SW480 (cell line): ENCODE measurements around the gene GSTO1.

ENCODE experiments used
- DNase-seq: peaks from one replicate; pipeline ENCODE4 v3.0.0-alpha.2; 2016; ENCODE audit warnings: low spot score

GSTO1 gene

GRCh38 chr10:104250371-104250770 is 4.3 kb upstream of the GSTO1 start:
- no peak for DNase-seq

DNA sequence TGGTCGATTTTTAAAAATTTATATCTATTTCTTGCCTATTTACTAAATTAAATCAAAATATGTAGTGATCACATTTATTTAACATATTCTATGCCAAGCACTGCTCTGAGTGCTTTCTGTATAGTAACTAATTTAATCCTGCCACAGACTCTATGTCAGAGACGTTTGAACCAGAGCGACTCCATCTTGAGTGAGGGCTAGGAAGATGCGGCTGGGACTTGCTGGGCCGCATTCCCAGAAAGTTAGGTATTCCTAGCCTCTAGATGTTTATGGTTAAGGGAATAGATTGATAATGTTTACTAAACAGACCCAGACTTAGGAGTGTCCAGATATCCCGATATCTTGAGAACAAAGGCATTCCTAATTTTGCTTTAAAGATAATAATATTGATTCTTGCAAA is 3.2 kb upstream of the GSTO1 start:
- no peak for DNase-seq

- no peak for DNase-seq
These were observed 2.3 kb upstream of the GSTO1 start for GRCh38 chr10:104252368-104252767.

- no peak for DNase-seq
These were observed 1.6 kb upstream of the GSTO1 start for GRCh38 chr10:104253106-104253505.

- no peak for DNase-seq
These were observed 884 bp upstream of the GSTO1 start for GRCh38 chr10:104253606-104254410.

- DNase-seq = peak; percentile 44
These were observed 754 bp downstream of the GSTO1 start for GRCh38 chr10:104255311-104255981.

GRCh38 chr10:104256335-104256961 is 1.8 kb downstream of the GSTO1 start:
- DNase-seq = no peak

DNA sequence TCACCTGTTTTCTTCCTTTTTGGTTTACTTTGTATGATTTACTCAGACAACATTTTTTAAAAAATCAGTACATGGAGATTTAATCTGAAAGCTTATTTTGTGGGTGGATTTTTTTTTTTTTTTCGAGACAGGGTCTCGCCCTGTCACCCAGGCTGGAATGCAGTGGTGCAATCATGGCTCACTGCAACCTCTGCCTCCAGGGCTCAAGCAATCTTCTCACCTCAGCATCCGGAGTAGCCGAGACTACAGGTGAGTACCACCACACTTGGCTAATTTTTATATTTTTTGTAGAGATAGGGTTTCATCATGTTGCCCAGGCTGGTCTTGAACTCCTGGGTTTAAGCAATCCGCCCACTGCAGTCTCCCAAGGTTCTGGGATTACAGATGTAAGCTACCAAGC is 2.5 kb downstream of the GSTO1 start:
- DNase-seq = no peak

DNA sequence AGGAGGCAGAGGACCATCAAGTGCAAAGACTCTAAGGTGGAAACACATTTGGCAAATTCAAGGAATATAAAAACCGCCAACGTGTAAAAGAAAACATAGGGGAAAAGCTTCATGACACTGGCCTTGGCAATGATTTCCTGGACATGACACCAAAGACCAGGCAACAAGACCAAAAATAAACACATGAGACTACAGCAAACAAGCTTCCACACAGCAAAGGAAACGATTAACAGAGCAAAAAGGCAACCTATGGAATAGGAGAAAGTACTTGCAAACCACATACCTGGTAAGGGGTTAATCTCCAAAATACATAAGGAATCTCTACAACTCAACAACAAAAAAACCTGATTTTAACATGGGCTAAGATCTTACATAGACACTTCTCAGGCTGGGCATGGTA is 3.5 kb downstream of the GSTO1 start:
- no peak for DNase-seq

DNA sequence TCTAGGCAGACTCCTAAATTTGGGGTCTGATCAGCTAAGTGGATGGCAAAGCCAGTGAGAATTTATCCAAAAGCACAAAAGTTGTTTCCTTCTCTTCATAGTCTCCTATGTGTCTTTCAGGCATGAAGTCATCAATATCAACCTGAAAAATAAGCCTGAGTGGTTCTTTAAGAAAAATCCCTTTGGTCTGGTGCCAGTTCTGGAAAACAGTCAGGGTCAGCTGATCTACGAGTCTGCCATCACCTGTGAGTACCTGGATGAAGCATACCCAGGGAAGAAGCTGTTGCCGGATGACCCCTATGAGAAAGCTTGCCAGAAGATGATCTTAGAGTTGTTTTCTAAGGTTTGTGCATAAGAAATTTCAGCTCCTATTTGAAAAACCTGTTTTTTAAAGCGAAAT is 4.8 kb downstream of the GSTO1 start:
- DNase-seq = no peak

GRCh38 chr10:104259999-104260774 is 5.5 kb downstream of the GSTO1 start:
- no peak for DNase-seq

GRCh38 chr10:104260775-104261115 is 6.1 kb downstream of the GSTO1 start:
- DNase-seq = no peak

DNA sequence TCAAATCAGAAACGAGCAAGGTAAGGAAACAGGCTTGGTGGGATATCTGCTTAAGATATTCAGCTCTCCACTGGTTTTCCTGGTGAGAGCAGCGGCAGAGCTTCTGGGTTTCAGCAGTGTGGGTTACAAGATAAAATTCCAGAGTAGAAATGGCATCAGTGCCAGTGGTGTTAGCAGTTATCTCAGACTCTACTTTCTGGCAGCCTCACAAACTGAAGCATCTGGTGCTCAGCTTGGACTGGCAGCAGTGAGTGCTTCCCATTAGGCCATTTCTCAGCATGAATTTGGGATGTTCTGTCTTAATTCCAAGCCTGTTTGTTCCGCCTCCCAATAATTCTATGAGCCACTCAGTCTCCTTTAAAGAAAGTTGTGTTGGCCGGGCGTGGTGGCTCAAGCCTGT is 7.4 kb downstream of the GSTO1 start:
- DNase-seq = no peak

GRCh38 chr10:104264783-104265182 is 10.1 kb downstream of the GSTO1 start:
- no peak for DNase-seq

DNA sequence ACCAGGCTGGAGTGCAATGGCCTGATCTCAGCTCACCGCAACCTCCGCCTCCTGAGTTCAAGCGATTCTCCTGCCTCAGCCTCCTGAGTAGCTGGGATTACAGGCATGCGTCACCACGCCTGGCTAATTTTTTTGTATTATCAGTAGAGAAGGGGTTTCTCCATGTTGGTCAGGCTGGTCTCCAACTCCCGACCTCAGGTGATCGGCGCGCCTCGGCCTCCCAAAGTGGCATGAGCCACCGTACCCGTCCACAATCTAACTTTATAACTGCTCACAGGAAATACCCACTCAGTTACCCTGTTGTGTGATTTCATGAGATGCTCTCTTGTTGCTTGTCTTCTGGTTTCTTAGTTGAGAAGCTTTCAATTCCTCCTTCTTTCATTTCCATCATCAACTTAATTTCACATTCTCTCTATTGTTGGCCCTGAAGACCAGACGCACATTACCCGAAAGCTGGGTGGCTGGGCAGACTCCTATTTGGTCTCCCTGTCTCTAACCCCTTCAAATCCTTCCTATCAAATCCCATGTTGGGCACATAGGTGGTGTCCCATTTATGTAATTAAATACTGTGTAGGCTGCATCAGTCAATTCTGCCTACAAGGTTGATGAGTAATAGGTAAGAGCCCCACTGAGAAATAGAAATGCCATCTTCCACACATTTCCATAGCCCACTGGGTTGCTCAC is 13.2 kb downstream of the GSTO1 start:
- no peak for DNase-seq

- DNase-seq = no peak
These were observed 13.7 kb downstream of the GSTO1 start for GRCh38 chr10:104268405-104268712.

DNA sequence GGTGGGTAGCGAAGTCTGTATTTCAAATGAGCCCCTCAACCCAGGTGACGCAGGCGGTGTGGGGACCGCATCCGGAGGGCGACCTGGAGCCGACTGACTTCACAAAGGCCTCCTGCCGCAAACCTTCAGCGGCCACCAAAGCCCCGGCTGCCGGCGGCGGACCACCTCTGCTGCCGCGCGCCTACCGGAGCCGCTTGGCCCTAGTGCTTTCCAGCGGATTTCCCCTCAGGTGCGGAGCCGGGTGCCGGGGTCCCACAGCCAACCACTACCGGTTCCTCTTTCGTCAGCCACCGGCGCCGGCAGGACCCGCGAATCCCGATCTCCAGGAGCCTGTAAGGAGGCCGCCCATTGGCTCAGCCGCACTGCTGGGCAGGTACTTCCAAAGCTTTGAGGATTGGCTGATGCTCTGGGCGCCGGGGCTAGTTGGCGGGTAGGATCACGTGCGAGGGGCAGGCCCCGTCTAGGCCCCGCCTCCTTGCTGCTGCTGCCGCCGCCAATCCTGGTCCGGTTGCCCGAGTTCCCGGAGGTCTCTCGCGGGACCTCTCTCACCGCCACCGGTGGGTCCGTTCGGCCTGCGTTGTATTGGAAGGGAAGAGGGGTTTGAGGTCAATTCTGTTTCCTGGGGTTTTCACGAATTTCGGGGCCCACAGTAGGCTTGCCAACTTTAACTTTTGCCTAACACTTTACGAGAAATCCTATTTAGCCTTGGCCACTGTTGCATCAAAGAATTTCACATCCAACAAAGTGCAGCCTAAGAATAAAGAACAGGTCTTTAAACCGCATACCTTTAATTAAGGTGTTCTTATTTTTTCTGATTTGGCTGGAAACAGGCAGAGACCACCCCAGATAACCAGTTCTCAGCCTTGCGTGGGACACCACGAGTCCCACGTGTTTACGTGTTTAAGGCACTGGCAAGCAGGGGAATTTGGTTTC is 14.3 kb downstream of the GSTO1 start, which contains the start of gene GSTO2:
GSTO2 (plus strand) TSS at position 472 of the 933 bp plus-strand sequence. CDS start 5,732 bp downstream, outside the sequence.
- peak; percentile 99 for DNase-seq

DNA sequence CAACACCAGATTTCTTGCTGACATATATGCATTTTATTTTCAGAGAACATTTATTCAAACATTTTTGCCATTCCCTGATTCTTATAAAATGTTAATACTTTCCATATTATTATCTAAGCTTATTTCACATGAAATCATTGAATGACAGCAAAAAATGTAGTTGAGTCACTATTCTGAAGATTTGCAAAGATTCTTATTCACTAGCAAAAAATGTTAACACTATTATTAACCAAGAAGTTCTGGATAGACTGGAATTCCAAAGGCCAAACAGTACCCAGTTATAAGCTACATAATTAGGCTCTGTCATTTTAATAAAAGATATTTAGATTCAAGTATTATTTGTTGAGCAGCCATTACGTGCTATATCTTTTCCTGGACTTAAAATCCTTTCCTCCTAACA is 18.6 kb downstream of the GSTO1 start:
- DNase-seq = no peak

DNA sequence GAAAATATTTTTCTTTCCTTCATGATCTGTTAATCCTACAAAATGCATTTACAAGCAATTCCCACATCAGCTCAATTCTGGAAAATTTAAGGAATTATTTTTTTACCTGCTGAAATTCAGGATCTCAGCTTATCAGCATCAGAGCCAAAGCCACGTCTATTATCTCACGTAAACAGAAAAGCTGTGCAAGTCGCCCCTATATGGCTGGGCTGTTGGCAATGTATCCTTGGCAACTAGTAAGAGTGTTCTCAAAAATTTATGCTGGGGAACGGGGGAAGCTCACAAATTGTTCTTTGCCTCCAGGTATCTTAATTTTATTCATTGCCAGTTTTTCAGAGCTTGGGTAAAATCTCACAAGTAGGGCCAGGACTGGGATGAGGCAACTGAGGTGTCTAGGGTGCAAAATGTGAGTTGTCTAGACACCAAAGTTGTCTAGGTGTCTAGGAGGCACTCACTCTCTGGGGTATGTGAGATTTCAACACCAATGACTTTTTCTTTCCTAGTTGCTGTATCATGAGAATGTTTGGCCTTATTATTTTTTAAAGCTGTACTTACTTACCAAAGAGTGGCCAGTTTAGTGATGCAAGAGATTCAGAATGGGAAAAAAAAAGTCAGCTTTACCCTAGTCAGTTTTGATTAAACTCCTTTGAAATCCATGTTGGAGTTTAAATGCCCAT is 19.3 kb downstream of the GSTO1 start:
- DNase-seq = no peak
